A673 (cell line): ENCODE results near the gene XIRP1. TPM values are rescaled to one million over a fixed set of nuclear protein-coding genes. Genes with fewer than 3 reads are reported as not detected.

Source experiments
- BruUV-seq: library from RNA; stranded (reverse); fragments of 400-500 nt; replicated peaks from 2 replicates; lab custom pipeline; 2021; lab: Mats Ljungman, UMichigan
- CTCF ChIA-PET: fragments of 300-600 bp; sonication (Branson Sonifier 250); formaldehyde crosslinking; loops from one replicate; lab custom pipeline; 2022; ENCODE audit warnings: antibody characterized with exemption; lab: Charles Lee
- POLR2A ChIA-PET: fragments of 300-600 bp; sonication (Branson Sonifier 250); formaldehyde crosslinking; loops from one replicate; lab custom pipeline; 2022; ENCODE audit warnings: antibody characterized with exemption; ENCODE audit not compliant: low non-redundant PET; lab: Charles Lee
- DNase-seq: peaks from one replicate; pipeline ENCODE4 v3.0.0-alpha.2; 2015; ENCODE audit warnings: low spot score
- H3K27ac ChIP-seq: fragments of 200-600 bp; sonication (generic); 2 replicates; pipeline ENCODE4 v1.5.1; 2016; ENCODE audit warnings: mixed run types, low read depth, mild to moderate bottlenecking, mixed read lengths, antibody characterized with exemption, low read length; ENCODE audit not compliant: poor library complexity, severe bottlenecking
- H3K27me3 ChIP-seq: fragments of 200-600 bp; sonication (generic); replicated peaks from 2 replicates; pipeline ENCODE4 v1.6.1; 2017; ENCODE audit warnings: mixed run types, low read depth, mild to moderate bottlenecking, mixed read lengths, antibody characterized with exemption, low read length; ENCODE audit not compliant: insufficient read depth, poor library complexity
- H3K36me3 ChIP-seq: fragments of 200-600 bp; sonication (generic); 2 replicates; pipeline ENCODE4 v1.6.1; 2016; ENCODE audit warnings: mixed run types, mild to moderate bottlenecking, mixed read lengths, antibody characterized with exemption, low read length; ENCODE audit not compliant: insufficient read depth, poor library complexity, severe bottlenecking
- H3K4me1 ChIP-seq: fragments of 200-600 bp; sonication (generic); 2 replicates; pipeline ENCODE4 v1.6.1; 2017; ENCODE audit warnings: mixed run types, mild to moderate bottlenecking, mixed read lengths, antibody characterized with exemption, low read length; ENCODE audit not compliant: insufficient read depth, poor library complexity, severe bottlenecking
- H3K4me3 ChIP-seq: fragments of 200-600 bp; sonication (generic); 2 replicates; pipeline ENCODE4 v1.5.1; 2016; ENCODE audit warnings: low read depth, mixed run types, mild to moderate bottlenecking, mixed read lengths, low read length; ENCODE audit not compliant: poor library complexity, severe bottlenecking
- H3K9me3 ChIP-seq: fragments of 200-600 bp; sonication (generic); 2 replicates; pipeline ENCODE4 v1.6.1; 2016; ENCODE audit warnings: mixed run types, low read depth, mild to moderate bottlenecking, mixed read lengths, antibody characterized with exemption, low read length; ENCODE audit not compliant: poor library complexity, severe bottlenecking
- EZH2 ChIP-seq: fragments of 200-600 bp; sonication (generic); IDR thresholded peaks from 2 replicates; pipeline ENCODE4 v1.6.1; 2017; ENCODE audit warnings: borderline replicate concordance, low read depth, mild to moderate bottlenecking, mixed read lengths, antibody characterized with exemption, low read length; ENCODE audit not compliant: poor library complexity, severe bottlenecking
- intact Hi-C: fragments of 100-400 bp; cut with micrococcal nuclease; formaldehyde crosslinking; loops from one replicate; pipeline ENCODE4 v1.10.0; 2022; ENCODE audit not compliant: unreplicated experiment
- total RNA-seq: library from RNA; stranded (reverse); gene quantifications from 2 replicates; pipeline ENCODE4 v1.2.3, GENCODE V29; 2021
- TF ChIP-seq, protein P1 (sequence below): fragments of 300-800, 200-600 bp; sonication (generic); conservative IDR thresholded peaks from 2 replicates; pipeline ENCODE4 v1.5.1; 2017; ENCODE audit warnings: low read depth, mild to moderate bottlenecking, antibody characterized with exemption, low read length, moderate library complexity, mixed read lengths

XIRP1 gene
- total RNA-seq, 1 experiment from 2014 or later = not detected

DNA sequence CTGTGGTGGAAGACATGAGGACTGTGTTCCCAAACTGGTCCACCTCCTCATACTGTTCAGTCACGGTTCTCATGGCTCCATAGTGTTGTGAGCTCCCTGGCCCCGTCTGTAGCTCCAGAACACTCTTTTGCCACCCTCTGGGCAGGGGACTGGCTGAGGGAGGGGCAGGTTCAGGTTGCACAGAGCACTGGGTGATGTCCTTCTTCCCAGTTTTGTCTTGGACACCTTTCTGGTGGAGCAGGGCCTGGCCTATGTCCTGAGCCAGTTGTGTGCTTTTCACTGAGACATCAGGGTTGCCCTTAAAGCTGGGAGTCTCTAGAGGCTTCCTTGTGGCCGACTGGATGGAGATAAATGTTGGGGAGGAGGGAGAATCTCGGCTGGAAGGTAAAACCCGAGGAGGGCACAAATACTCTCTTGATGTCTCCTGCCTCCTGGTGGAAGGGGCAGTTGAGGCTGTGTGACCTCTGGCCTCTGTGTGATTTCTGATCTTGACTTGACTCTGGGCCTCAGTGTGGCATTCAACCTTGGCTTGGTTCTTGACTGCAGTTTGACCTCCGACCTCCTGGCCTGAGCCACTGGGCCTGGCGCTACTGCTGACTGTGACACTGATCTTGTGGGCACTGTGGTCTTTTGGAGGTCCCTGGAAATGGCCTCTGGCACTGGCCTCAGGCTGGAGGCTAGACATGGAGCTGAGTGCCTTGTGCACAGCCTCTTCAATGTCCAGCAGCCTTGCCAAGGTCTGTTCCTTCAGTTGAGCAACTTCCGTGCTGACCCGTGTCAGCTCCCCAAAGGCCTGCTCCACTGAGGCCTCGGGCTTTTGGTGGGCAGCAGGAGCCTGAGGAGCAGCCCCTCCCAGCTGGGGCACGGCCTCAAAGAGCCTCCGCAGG lies 8.1 kb downstream of the XIRP1 start:
- Histone ChIP-seq H3K9me3 (no peaks in the 10 kb centered on the region), H3K27me3 (no peaks in the 10 kb centered on the region), H3K4me1 (peaks cover 4% of the 10 kb centered on the region), H3K27ac (no peak overlapping the region), H3K4me3 (no peak overlapping the region), H3K36me3 (no peaks in the 10 kb centered on the region)
- intact Hi-C loops = loop anchor here (10.0 kb wide), 1 partner anchor 80 kb away; the partner anchor contains the start of genes GORASP1 and TTC21A
- ChIA-PET CTCF (no interaction called here), POLR2A (no interaction called here)
- BruUV-seq = no TSS peak
- TF ChIP-seq, protein P1, sequence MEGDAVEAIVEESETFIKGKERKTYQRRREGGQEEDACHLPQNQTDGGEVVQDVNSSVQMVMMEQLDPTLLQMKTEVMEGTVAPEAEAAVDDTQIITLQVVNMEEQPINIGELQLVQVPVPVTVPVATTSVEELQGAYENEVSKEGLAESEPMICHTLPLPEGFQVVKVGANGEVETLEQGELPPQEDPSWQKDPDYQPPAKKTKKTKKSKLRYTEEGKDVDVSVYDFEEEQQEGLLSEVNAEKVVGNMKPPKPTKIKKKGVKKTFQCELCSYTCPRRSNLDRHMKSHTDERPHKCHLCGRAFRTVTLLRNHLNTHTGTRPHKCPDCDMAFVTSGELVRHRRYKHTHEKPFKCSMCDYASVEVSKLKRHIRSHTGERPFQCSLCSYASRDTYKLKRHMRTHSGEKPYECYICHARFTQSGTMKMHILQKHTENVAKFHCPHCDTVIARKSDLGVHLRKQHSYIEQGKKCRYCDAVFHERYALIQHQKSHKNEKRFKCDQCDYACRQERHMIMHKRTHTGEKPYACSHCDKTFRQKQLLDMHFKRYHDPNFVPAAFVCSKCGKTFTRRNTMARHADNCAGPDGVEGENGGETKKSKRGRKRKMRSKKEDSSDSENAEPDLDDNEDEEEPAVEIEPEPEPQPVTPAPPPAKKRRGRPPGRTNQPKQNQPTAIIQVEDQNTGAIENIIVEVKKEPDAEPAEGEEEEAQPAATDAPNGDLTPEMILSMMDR = no peak
- TF ChIP-seq EZH2 = no peak
- no peak for DNase-seq

DNA sequence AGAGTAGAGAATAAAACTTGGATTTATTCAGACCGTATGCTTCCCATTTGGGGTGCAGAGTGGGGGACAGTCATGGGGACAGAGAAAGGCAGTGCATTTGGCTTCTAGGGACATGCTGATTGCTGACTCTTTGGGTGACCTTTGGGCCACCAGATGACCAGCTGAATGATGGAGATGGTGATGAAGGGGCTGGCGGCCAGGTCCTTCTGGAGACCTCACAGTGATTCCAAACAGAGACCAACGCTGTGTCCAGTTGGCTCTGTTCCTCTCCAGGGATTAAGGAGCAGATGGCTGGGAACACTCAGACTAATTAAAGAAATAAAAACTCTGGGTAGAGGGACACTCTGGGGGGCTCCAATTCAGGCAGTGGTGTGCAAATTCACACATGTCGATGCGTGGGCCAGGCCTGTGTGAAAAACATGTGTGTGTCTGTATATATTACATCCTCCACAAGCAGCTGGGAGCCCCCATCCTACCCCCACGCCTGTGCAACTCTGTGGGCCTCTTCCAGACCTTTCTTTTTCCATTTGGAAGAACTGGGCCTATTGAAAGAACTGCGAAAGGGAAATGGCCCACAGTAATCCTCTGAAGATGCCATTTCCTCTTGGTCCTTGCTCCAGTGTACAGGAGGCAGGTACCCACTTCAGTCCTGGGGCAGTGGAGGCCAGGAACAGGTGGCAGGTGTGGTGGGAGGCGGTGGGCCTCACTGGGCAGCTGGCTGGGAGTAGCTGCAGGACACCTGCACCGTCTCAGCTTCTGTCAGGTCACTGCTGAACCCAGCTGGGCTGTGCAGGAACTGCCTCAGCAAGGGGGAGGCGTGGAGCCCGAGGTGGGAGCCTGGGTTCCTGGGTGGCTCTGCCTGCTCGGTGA lies 8.9 kb downstream of the XIRP1 start:
- no peak for DNase-seq
- H3K36me3 ChIP-seq = no peaks in the 10 kb centered on the region
- H3K27ac ChIP-seq = no peak overlapping the region
- ChIA-PET POLR2A (no interaction called here), CTCF (no interaction called here)
- no peak for TF ChIP-seq EZH2
- TF ChIP-seq, protein P1 = no peak
- H3K9me3 ChIP-seq = no peaks in the 10 kb centered on the region
- H3K4me3 ChIP-seq = no peak overlapping the region
- no TSS peak for BruUV-seq
- H3K27me3 ChIP-seq = no peaks in the 10 kb centered on the region
- peaks cover 7% of the 10 kb centered on the region for H3K4me1 ChIP-seq
- intact Hi-C loops = loop anchor here (10.0 kb wide), 1 partner anchor 79 kb away; the partner anchor contains the start of genes GORASP1 and TTC21A

DNA sequence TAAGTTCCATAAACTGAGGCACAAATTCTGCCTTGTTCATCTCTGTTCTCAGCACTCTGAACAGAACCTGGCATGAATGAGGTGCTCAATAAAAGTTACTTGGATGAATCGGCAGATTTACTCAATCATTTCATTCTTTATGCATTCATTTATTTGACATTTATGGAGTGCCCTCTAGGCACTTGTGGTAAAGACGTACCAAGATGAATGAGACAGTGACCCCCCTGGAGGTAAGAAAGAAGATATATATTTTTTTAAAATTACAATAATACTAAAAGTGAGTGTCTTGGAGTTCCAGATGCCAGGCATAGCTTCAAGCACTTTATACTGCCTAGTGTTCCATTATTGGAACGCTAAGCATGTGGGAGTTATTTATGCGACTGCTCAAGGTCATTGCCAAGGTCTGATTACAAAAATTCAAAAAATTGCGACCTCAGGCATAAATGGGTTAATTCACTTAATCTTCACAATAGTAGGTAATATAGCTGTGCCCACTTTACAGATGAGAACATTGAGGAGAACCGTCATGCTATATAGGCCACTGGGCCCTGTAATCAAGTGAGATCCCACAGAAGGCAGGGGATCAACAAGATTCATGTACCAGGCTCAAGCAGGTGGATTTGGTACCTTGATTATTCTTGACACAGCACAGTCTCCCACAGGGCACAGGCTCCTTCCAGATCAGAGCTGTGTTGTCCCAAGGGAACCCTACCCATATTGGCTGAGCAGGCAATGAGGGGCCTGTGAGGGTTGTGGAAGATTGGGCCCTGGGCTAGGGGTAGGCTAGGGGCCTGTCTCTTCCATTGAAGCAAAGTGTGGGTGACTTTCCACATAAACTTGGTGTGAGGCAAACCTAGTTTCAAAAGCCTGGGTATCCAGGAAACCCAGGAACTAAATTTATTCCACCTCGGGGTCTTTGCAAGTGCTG lies 10.7 kb downstream of the XIRP1 start:
- no TSS peak for BruUV-seq
- DNase-seq = no peak
- Histone ChIP-seq H3K27ac (no peak overlapping the region), H3K4me3 (no peak overlapping the region), H3K4me1 (peaks cover 11% of the 10 kb centered on the region), H3K36me3 (no peaks in the 10 kb centered on the region), H3K27me3 (no peaks in the 10 kb centered on the region), H3K9me3 (no peaks in the 10 kb centered on the region)
- intact Hi-C loops = loop anchor here (10.0 kb wide), 1 partner anchor 77 kb away; the partner anchor contains the start of genes GORASP1 and TTC21A
- ChIA-PET POLR2A (no interaction called here), CTCF (no interaction called here)
- no peak for TF ChIP-seq EZH2
